Heart right ventricle (tissue), 16 donors: ENCODE data around the gene ZNF438. TPM values are rescaled to one million over a fixed set of nuclear protein-coding genes. Genes with fewer than 3 reads are reported as not detected.
"Not testable (repeated sequence)": the region's sequence is repeated elsewhere in the genome, so short reads cannot be mapped to it uniquely, and the experiment has no call there.

ENCODE experiments used
- ATAC-seq, 8 donors: fragments of 200-7000 bp; cut with Tn5 transposase; one replicate each; pipeline ENCODE4 v1.9.1; 2020; ENCODE audit warnings: mild to moderate bottlenecking in 8 of 8, moderate library complexity in 8 of 8, moderate number of reproducible peaks in 1 of 8
- DNase-seq, 2 donors: peaks; one replicate each; pipeline ENCODE4 v3.0.0-alpha.2; 2020
- H3K27ac ChIP-seq, 10 donors: fragments of 200-600 bp; sonication (generic) in 2 of 10; one replicate each; pipeline versions ENCODE4 v1.5.0 to v1.8.0; 2020 to 2022; ENCODE audit warnings: mild to moderate bottlenecking in 3 of 10
- H3K27me3 ChIP-seq, 7 donors: fragments of 200-600 bp; one replicate each; pipeline ENCODE4 v1.8.0; 2021 to 2022; ENCODE audit warnings: mild to moderate bottlenecking in 2 of 7
- H3K36me3 ChIP-seq, 9 donors: fragments of 200-600 bp; sonication (generic) in 1 of 9; one replicate each; pipeline versions ENCODE4 v1.5.0 to v1.8.0; 2020 to 2022; ENCODE audit warnings: mild to moderate bottlenecking in 2 of 9
- H3K4me1 ChIP-seq, 9 donors: fragments of 200-600 bp; sonication (generic) in 1 of 9; one replicate each; pipeline versions ENCODE4 v1.5.0 to v1.8.0; 2020 to 2022; ENCODE audit warnings: mild to moderate bottlenecking in 4 of 9
- H3K4me3 ChIP-seq, 10 donors: fragments of 200-600 bp; sonication (generic) in 2 of 10; one replicate each; pipeline versions ENCODE4 v1.5.0 to v1.8.0; 2020 to 2022; ENCODE audit warnings: mild to moderate bottlenecking in 7 of 10, moderate library complexity in 2 of 10
- H3K9me3 ChIP-seq, 11 donors: fragments of 200-600 bp in 10 of 11; sonication (generic) in 2 of 11; one replicate each; pipeline versions ENCODE4 v1.5.0 to v1.8.0; 2013 to 2022; ENCODE audit warnings: mild to moderate bottlenecking in 2 of 11, control low read depth in 1 of 11, moderate library complexity in 1 of 11
- WGBS, 2 donors: extraction: QIAGEN DNeasy Blood & Tissue Kit; methylation state at CpG; one replicate each; pipeline ENCODE4 v1.1.7; 2013; ENCODE audit warnings: inconsistent platforms in 1 of 2; 5-methylcytosine and 5-hydroxymethylcytosine counted together
- intact Hi-C, 10 donors: fragments of 100-400 bp; cut with DNase I; formaldehyde crosslinking; loops; one replicate each; pipeline versions ENCODE4 v1.11.1 to v1.14.2; 2022
- polyA plus RNA-seq, 2 donors: library from polyadenylated mRNA; stranded (reverse); fragments of 200-250 nt; gene quantifications; one replicate each; pipeline ENCODE4 v1.2.3, GENCODE V29; 2013
- total RNA-seq, 10 donors: library from RNA; stranded (reverse); fragmentation: NEBNext Ultra II Directional in 3 of 10; extraction: Animal tissue kit (Norgen Biotek cat#: 25700) in 3 of 10; gene quantifications; one replicate each; pipeline versions ENCODE4 v1.2.1 to v1.2.4, GENCODE V29; 2021 to 2023
- TF ChIP-seq, protein P1 (sequence below), 9 donors: fragments of 200-600 bp; sonication (generic) in 2 of 9; IDR thresholded peaks; one replicate each; pipeline versions ENCODE4 v1.5.0 to v1.8.0; 2021 to 2022; ENCODE audit warnings: antibody characterized with exemption in 9 of 9, mild to moderate bottlenecking in 5 of 9, moderate library complexity in 1 of 9
- donor health status: Arrhythmogenic right ventricular cardiomyopathy.
- donor health status: ischemic (EF 13 %, LVEDD 7.1; RV severe dilation, severe dysfunction).
- donor health status: healthy with polysubstance abuse.
- donor health status: DM: no; HTN: yes; CAD: no.
- donor health status: DM: no; HTN: no; CAD: no.
- donor health status: ischemic (EF 25% LVEDD 6.9; RV normal size, moderate dysfunction).
- donor health status: ischemic (EF 25% LVEDD 5.7; RV mildly dilated, moderate dysfunction).
- donor health status: healthy.
- donor health status: DM: yes; HTN: yes; CAD: no.
- donor health status: Ischemic cardiomyopathy.
- donor health status: ischemic (EF 35%, LVEDD 5.7; RV mildly dilated, moderate dysfunction).
- donor health status: nonischemic (EF 11% LVEDD 7.7; RV severe dilation, severe dysfunction).
- donor health status: DM: yes; HTN: yes; CAD: no.
- donor health status: PGD.
- donor health status: ischemic (EF 29% LVEDD 5.4; RV normal size, mild dysfunction).
- donor health status: nonischemic (EF 23%, LVEDD 6.1; RV moderate dilation, normal function).

ZNF438 gene
- total and polyA plus RNA-seq, 12 donors = 7.8 to 21.1 (median 12.4) TPM

GRCh38 chr10:30987463-30987862 is 44.2 kb downstream of the ZNF438 start:
- DNase-seq (no peak), ATAC-seq (peak in 7 of 8 donors; percentile 18 to 65 (median 39))
- H3K4me1 ChIP-seq = peaks cover 0 to 80% (median 48%) of the 10 kb centered on the region in 9 donors
- peaks cover 0 to 8% (median 0%) of the 10 kb centered on the region in 11 donors for H3K9me3 ChIP-seq
- H3K36me3 ChIP-seq = no peaks in the 10 kb centered on the region
- TF ChIP-seq, protein P1, sequence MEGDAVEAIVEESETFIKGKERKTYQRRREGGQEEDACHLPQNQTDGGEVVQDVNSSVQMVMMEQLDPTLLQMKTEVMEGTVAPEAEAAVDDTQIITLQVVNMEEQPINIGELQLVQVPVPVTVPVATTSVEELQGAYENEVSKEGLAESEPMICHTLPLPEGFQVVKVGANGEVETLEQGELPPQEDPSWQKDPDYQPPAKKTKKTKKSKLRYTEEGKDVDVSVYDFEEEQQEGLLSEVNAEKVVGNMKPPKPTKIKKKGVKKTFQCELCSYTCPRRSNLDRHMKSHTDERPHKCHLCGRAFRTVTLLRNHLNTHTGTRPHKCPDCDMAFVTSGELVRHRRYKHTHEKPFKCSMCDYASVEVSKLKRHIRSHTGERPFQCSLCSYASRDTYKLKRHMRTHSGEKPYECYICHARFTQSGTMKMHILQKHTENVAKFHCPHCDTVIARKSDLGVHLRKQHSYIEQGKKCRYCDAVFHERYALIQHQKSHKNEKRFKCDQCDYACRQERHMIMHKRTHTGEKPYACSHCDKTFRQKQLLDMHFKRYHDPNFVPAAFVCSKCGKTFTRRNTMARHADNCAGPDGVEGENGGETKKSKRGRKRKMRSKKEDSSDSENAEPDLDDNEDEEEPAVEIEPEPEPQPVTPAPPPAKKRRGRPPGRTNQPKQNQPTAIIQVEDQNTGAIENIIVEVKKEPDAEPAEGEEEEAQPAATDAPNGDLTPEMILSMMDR (IDR thresholded peaks at IDR 0.05) = no peak
- intact Hi-C loops = no loop called here
- H3K4me3 ChIP-seq = no peak overlapping the region
- H3K27ac ChIP-seq = peak overlapping the region in 5 of 10 donors; percentile 4 to 84 (median 31)
- H3K27me3 ChIP-seq = no peaks in the 10 kb centered on the region
- 54 to 59% methylated on average over 5 of the region's 5 CpGs for WGBS, 2 donors

DNA sequence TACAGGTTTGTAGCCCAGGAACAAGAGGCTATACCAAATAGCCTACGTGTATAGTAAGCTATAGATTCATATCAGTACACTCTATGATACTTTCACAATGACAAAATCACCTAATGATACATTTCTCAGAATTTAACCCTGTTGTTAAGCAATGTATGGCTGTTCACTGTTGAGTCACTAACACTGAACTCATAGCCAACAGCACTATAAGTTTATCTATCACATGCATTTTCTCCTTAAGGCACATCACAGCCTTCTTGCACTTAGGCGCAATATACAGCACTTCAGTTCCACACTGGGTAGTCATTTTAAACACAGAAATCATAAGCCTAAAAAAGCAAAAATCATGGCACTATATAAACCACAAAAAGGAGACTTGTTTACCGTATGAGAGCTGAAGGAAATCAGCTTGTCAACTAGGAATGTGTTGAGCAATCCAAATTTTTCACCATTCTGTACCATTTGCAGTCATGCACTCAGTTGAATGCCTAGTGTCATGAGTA is 45.6 kb downstream of the ZNF438 start:
- ATAC-seq (no peak), DNase-seq (no peak)
- intact Hi-C loops = no loop called here
- no peaks in the 10 kb centered on the region for H3K36me3 ChIP-seq
- no peaks in the 10 kb centered on the region for H3K27me3 ChIP-seq
- no peak overlapping the region for H3K4me3 ChIP-seq
- peaks cover 0 to 8% (median 0%) of the 10 kb centered on the region in 11 donors for H3K9me3 ChIP-seq
- TF ChIP-seq, protein P1 (IDR thresholded peaks at IDR 0.05) = no peak
- WGBS, 2 donors = 66 to 70% methylated on average over 3 of the region's 3 CpGs
- peak overlapping the region in 4 of 10 donors; percentile 3 to 54 (median 18) for H3K27ac ChIP-seq
- H3K4me1 ChIP-seq = peaks cover 0 to 77% (median 51%) of the 10 kb centered on the region in 9 donors

DNA sequence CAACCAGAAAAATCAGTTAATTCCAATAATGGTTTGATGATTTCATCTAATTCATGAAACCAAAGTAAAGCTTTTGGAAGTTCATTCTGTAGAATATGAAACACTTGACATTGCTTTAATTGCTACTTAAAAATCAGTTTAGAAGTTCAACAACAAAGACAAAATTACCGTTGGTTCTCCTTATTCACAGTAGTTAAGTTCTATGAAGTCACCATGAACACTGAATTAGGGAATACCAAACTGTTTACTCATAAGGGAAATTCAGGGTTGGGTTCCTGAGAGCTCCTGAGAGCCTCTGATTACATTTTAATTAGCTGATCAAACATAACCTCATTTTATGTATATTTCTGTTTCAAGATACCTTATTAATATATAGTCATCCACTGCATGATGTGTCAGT is 46.2 kb downstream of the ZNF438 start:
- H3K27me3 ChIP-seq = no peaks in the 10 kb centered on the region
- TF ChIP-seq, protein P1 (IDR thresholded peaks at IDR 0.05) = no peak
- WGBS, 2 donors = 53 to 83% methylated on average over 1 of the region's 1 CpG
- H3K36me3 ChIP-seq = no peaks in the 10 kb centered on the region
- H3K9me3 ChIP-seq = peaks cover 0 to 8% (median 0%) of the 10 kb centered on the region in 11 donors
- intact Hi-C loops = no loop called here
- H3K4me1 ChIP-seq = peaks cover 0 to 80% (median 57%) of the 10 kb centered on the region in 9 donors
- H3K27ac ChIP-seq = peak overlapping the region in 5 of 10 donors; percentile 3 to 75 (median 16)
- ATAC-seq (no peak), DNase-seq (no peak)
- no peak overlapping the region for H3K4me3 ChIP-seq

DNA sequence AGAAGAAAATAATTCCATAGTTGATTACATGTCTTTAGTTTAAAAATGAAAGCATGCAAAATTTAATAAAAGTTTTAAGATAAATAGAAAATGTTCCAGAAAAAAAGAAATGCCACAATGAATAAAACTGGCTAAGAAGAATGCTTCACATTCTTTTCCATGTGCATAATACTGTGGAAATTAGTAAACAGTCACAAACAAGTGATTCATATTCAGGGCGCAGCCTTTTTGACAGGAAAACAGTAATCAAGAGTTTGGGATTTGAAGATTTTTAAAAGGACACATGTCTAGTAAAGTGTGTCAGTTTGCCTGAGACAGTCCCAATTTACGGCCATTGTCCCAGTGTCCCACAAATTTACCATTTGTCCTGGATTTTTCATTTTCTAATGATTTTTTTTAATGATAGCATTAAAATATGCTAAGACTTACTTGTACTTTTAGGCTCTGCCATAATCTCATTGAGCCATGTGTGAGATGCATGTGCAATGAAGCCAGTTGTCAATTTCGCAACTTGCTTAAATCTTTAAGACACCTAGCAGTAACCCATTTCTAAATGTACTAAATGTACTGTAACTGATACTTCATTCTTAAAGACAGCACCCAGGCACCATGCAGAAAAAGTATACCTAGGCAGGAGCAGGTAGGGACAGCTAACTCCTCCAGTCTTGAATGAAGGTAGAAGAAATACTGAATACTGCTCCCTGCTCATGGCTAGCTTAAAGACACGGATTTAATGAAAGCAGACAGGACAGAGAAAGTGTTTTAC is 46.9 kb downstream of the ZNF438 start:
- Histone ChIP-seq H3K9me3 (peaks cover 0 to 8% (median 0%) of the 10 kb centered on the region in 11 donors), H3K4me1 (peaks cover 0 to 78% (median 51%) of the 10 kb centered on the region in 9 donors), H3K36me3 (no peaks in the 10 kb centered on the region), H3K27me3 (no peaks in the 10 kb centered on the region), H3K27ac (peak overlapping the region in 6 of 10 donors; percentile 4 to 75 (median 26)), H3K4me3 (no peak overlapping the region)
- TF ChIP-seq, protein P1 (IDR thresholded peaks at IDR 0.05) = no peak
- DNase-seq = no peak
- 71 to 80% methylated on average over 4 of the region's 4 CpGs for WGBS, 2 donors
- ATAC-seq = no peak
- intact Hi-C loops = loop anchor here in 1 of 10 donors (5.0 kb wide), 1 partner anchor 33 kb away; no protein-coding TSS in a partner anchor

GRCh38 chr10:30983209-30983608 is 48.5 kb downstream of the ZNF438 start:
- H3K9me3 ChIP-seq = peaks cover 0 to 15% (median 0%) of the 10 kb centered on the region in 11 donors
- intact Hi-C loops = loop anchor here in 1 of 10 donors (5.0 kb wide), 1 partner anchor 34 kb away; no protein-coding TSS in a partner anchor
- peaks cover 0 to 63% (median 36%) of the 10 kb centered on the region in 9 donors for H3K4me1 ChIP-seq
- H3K27me3 ChIP-seq, DNase-seq, H3K4me3 ChIP-seq, ATAC-seq, H3K36me3 ChIP-seq: not testable (repeated sequence)
- WGBS, 2 donors = 95 to 98% methylated on average over 6 of the region's 6 CpGs
- peak overlapping the region in 1 of 10 donors; percentile 54 for H3K27ac ChIP-seq
